GM23338 (cell line): ENCODE results near the gene CLDN16. TPM values are rescaled to one million over a fixed set of nuclear protein-coding genes. Genes with fewer than 3 reads are reported as not detected.

Experiments used
- ATAC-seq: fragments of 200-7000 bp; cut with Tn5 transposase; 3 replicates; pipeline ENCODE4 v1.9.1; 2020
- DNase-seq: peaks from one replicate; pipeline ENCODE4 v3.0.0-alpha.2; 2015; ENCODE audit warnings: low spot score
- H2AFZ ChIP-seq: fragments of 200-600 bp; sonication (generic); 2 replicates; pipeline ENCODE4 v1.8.0; 2016; ENCODE audit warnings: antibody characterized with exemption, mild to moderate bottlenecking, moderate library complexity
- H3F3A ChIP-seq: fragments of 200-600 bp; sonication (generic); replicated peaks from 2 replicates; pipeline ENCODE4 v1.8.0; 2017; ENCODE audit warnings: antibody characterized with exemption, mixed run types, low read depth
- H3K27ac ChIP-seq: fragments of 200-600 bp; sonication (generic); 2 replicates; pipeline ENCODE4 v1.6.1; 2016; ENCODE audit warnings: low read depth
- H3K27me3 ChIP-seq: fragments of 200-600 bp; sonication (generic); 2 replicates; pipeline ENCODE4 v1.8.0; 2016; ENCODE audit warnings: mild to moderate bottlenecking, mixed run types, moderate library complexity; ENCODE audit not compliant: insufficient read depth
- H3K36me3 ChIP-seq: fragments of 200-600 bp; sonication (generic); 2 replicates; pipeline ENCODE4 v1.8.0; 2016; ENCODE audit warnings: mild to moderate bottlenecking; ENCODE audit not compliant: insufficient read depth
- H3K4me1 ChIP-seq: fragments of 200-600 bp; sonication (generic); 2 replicates; pipeline ENCODE4 v1.8.0; 2016; ENCODE audit warnings: mild to moderate bottlenecking, moderate library complexity; ENCODE audit not compliant: insufficient read depth
- H3K4me2 ChIP-seq: fragments of 200-600 bp; sonication (generic); 2 replicates; pipeline ENCODE4 v1.7.1; 2017; ENCODE audit warnings: mixed run types
- H3K4me3 ChIP-seq: fragments of 200-600 bp; sonication (generic); 2 replicates; pipeline ENCODE4 v1.6.1; 2016; ENCODE audit warnings: mixed run types
- H3K79me2 ChIP-seq: fragments of 200-600 bp; sonication (generic); replicated peaks from 2 replicates; pipeline ENCODE4 v1.8.0; 2017; ENCODE audit warnings: mild to moderate bottlenecking; ENCODE audit not compliant: insufficient read depth
- H3K9me2 ChIP-seq: fragments of 200-600 bp; sonication (generic); 2 replicates; pipeline ENCODE4 v1.8.0; 2017; ENCODE audit not compliant: insufficient read depth
- H4K20me1 ChIP-seq: fragments of 200-600 bp; sonication (generic); replicated peaks from 2 replicates; pipeline ENCODE4 v1.8.0; 2017; ENCODE audit warnings: mild to moderate bottlenecking; ENCODE audit not compliant: insufficient read depth
- H3K27ac Mint-ChIP-seq: 2 replicates; pipeline ENCODE4 v1.8.0; 2020; ENCODE audit warnings: inconsistent platforms, mild to moderate bottlenecking, moderate library complexity, mixed read lengths
- H3K27me3 Mint-ChIP-seq: 3 replicates; pipeline ENCODE4 v1.8.0; 2022; ENCODE audit warnings: low read depth, mild to moderate bottlenecking, moderate library complexity, mixed read lengths, inconsistent platforms; ENCODE audit not compliant: insufficient read depth, poor library complexity
- H3K36me3 Mint-ChIP-seq: 3 replicates; pipeline ENCODE4 v1.8.0; 2021; ENCODE audit warnings: low read depth, mild to moderate bottlenecking, inconsistent platforms, moderate library complexity, mixed read lengths
- H3K4me1 Mint-ChIP-seq: 3 replicates; pipeline ENCODE4 v1.8.0; 2020; ENCODE audit warnings: mild to moderate bottlenecking, inconsistent platforms, mixed read lengths
- H3K4me3 Mint-ChIP-seq: 3 replicates; pipeline ENCODE4 v1.8.0; 2021; ENCODE audit warnings: moderate library complexity, mild to moderate bottlenecking, inconsistent platforms, mixed read lengths
- H3K9me3 Mint-ChIP-seq: 3 replicates; pipeline ENCODE4 v1.8.0; 2020; ENCODE audit warnings: moderate library complexity, mild to moderate bottlenecking, inconsistent platforms, mixed read lengths
- CREB1 ChIP-seq: fragments of 250-450 bp; sonication (Bioruptor Pico); IDR thresholded peaks from 2 replicates; pipeline ENCODE4 v1.5.0; 2020; ENCODE audit warnings: low read depth, mild to moderate bottlenecking, moderate library complexity
- ETS1 ChIP-seq: IDR thresholded peaks from 2 replicates; pipeline ENCODE4 v1.6.1; 2016; ENCODE audit warnings: antibody characterized with exemption
- EZH2 ChIP-seq: fragments of 200-600 bp; sonication (generic); IDR thresholded peaks from one replicate; pipeline ENCODE4 v1.8.0; 2017; ENCODE audit warnings: antibody characterized with exemption, mild to moderate bottlenecking, low read depth; ENCODE audit not compliant: unreplicated experiment
- EZH2phosphoT487 ChIP-seq: fragments of 200-600 bp; sonication (generic); IDR thresholded peaks from one replicate; pipeline ENCODE4 v1.8.1; 2018; ENCODE audit warnings: antibody characterized with exemption; ENCODE audit not compliant: unreplicated experiment
- JUNB ChIP-seq: IDR thresholded peaks from one replicate; pipeline ENCODE4 v1.6.1; 2016; ENCODE audit warnings: antibody characterized with exemption; ENCODE audit not compliant: unreplicated experiment
- NANOG ChIP-seq: IDR thresholded peaks from 2 replicates; pipeline ENCODE4 v1.6.1; 2016; ENCODE audit warnings: antibody characterized with exemption, borderline replicate concordance
- POLR2AphosphoS5 ChIP-seq: IDR thresholded peaks from 2 replicates; pipeline ENCODE4 v1.6.1; 2016; ENCODE audit warnings: antibody characterized with exemption, low read depth
- STAT1 ChIP-seq: IDR thresholded peaks from one replicate; pipeline ENCODE4 v1.6.1; 2016; ENCODE audit warnings: antibody characterized with exemption; ENCODE audit not compliant: unreplicated experiment
- ZNF114 ChIP-seq: fragments of 250-450 bp; sonication (Bioruptor Pico); IDR thresholded peaks from 2 replicates; pipeline ENCODE4 v1.5.0; 2020; ENCODE audit warnings: mild to moderate bottlenecking, moderate library complexity
- ZNF331 ChIP-seq: fragments of 250-450 bp; sonication (Bioruptor Pico); IDR thresholded peaks from 2 replicates; pipeline ENCODE4 v1.5.0; 2020; ENCODE audit warnings: low read depth, mild to moderate bottlenecking, moderate library complexity
- ZNF462 ChIP-seq: fragments of 250-450 bp; sonication (Bioruptor Pico); IDR thresholded peaks from 2 replicates; pipeline ENCODE4 v1.5.0; 2020; ENCODE audit warnings: mild to moderate bottlenecking, moderate library complexity
- polyA plus RNA-seq: library from polyadenylated mRNA; unstranded; fragments of >200 nt; fragmentation: Nextera tagmentation; extraction: Ambion mirVana; gene quantifications from 2 replicates; pipeline ENCODE4 v1.2.1, GENCODE V29; 2016
- total RNA-seq: library from RNA; depleted of rRNA; stranded (reverse); fragments of >200 nt; shearing (Covaris generic); gene quantifications from 2 replicates; pipeline ENCODE4 v1.2.3, GENCODE V29; 2014
- TF ChIP-seq, protein P1 (sequence below), 2 experiments: fragments of 200-600 bp in 1 of 2; sonication (generic) in 1 of 2; conservative IDR thresholded peaks; 2 replicates each; pipeline versions ENCODE4 v1.5.1 to v1.6.1; 2016 to 2017; ENCODE audit warnings: antibody characterized with exemption in 2 of 2, low read depth in 2 of 2, mild to moderate bottlenecking in 2 of 2, moderate library complexity in 1 of 2
- TF ChIP-seq, protein P2 (sequence below): IDR thresholded peaks from one replicate; pipeline ENCODE4 v1.6.1; 2018; ENCODE audit warnings: antibody characterized with exemption; ENCODE audit not compliant: unreplicated experiment

CLDN16 gene
- total and polyA plus RNA-seq, 2 experiments from 2014 or later = 0.06 TPM; not detected in 1

DNA sequence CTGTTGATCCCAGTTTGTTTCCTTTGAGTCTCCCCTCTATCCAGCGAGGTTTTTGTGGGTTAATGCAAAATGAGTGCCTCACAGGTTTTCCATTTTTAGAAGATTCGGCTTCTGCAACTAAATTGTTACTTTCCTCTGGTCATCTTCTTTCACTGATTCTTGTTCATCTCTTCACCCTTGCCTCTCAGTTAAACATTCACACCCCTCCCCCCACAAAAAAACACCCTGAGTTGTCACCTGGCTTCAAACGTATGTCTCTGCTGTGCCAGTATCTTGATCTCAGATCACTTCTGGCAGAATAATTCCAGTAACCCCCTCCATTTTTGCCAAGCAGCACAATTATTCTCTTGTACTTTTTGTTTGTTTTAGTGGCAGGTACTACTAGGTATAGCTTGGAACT lies 12.3 kb upstream of the CLDN16 start:
- no peak overlapping the region for H3K4me3 Mint-ChIP-seq

More for the DNA sequence above, 12.3 kb upstream of the CLDN16 start:
- TF ChIP-seq JUNB = no peak
- TF ChIP-seq, protein P1, sequence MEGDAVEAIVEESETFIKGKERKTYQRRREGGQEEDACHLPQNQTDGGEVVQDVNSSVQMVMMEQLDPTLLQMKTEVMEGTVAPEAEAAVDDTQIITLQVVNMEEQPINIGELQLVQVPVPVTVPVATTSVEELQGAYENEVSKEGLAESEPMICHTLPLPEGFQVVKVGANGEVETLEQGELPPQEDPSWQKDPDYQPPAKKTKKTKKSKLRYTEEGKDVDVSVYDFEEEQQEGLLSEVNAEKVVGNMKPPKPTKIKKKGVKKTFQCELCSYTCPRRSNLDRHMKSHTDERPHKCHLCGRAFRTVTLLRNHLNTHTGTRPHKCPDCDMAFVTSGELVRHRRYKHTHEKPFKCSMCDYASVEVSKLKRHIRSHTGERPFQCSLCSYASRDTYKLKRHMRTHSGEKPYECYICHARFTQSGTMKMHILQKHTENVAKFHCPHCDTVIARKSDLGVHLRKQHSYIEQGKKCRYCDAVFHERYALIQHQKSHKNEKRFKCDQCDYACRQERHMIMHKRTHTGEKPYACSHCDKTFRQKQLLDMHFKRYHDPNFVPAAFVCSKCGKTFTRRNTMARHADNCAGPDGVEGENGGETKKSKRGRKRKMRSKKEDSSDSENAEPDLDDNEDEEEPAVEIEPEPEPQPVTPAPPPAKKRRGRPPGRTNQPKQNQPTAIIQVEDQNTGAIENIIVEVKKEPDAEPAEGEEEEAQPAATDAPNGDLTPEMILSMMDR (conservative IDR thresholded peaks at IDR 0.05; ENCODE audit: low read depth in 2 of 2) = no peak
- no peak for TF ChIP-seq ZNF331 (CRISPR knock-in tag)
- TF ChIP-seq NANOG = no peak
- no peak for TF ChIP-seq ETS1
- no peak for TF ChIP-seq EZH2phosphoT487
- TF ChIP-seq ZNF462 = no peak
- TF ChIP-seq POLR2AphosphoS5 = no peak
- TF ChIP-seq, protein P2, sequence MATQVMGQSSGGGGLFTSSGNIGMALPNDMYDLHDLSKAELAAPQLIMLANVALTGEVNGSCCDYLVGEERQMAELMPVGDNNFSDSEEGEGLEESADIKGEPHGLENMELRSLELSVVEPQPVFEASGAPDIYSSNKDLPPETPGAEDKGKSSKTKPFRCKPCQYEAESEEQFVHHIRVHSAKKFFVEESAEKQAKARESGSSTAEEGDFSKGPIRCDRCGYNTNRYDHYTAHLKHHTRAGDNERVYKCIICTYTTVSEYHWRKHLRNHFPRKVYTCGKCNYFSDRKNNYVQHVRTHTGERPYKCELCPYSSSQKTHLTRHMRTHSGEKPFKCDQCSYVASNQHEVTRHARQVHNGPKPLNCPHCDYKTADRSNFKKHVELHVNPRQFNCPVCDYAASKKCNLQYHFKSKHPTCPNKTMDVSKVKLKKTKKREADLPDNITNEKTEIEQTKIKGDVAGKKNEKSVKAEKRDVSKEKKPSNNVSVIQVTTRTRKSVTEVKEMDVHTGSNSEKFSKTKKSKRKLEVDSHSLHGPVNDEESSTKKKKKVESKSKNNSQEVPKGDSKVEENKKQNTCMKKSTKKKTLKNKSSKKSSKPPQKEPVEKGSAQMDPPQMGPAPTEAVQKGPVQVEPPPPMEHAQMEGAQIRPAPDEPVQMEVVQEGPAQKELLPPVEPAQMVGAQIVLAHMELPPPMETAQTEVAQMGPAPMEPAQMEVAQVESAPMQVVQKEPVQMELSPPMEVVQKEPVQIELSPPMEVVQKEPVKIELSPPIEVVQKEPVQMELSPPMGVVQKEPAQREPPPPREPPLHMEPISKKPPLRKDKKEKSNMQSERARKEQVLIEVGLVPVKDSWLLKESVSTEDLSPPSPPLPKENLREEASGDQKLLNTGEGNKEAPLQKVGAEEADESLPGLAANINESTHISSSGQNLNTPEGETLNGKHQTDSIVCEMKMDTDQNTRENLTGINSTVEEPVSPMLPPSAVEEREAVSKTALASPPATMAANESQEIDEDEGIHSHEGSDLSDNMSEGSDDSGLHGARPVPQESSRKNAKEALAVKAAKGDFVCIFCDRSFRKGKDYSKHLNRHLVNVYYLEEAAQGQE = no peak
- TF ChIP-seq ZNF114 (CRISPR knock-in tag) = no peak
- TF ChIP-seq CREB1 (CRISPR knock-in tag) = no peak
- no peak for TF ChIP-seq EZH2
- TF ChIP-seq STAT1 = no peak
- H2AFZ ChIP-seq = no peak overlapping the region
- no peaks in the 10 kb centered on the region for H3K9me2 ChIP-seq
- H3K4me3 ChIP-seq = no peak overlapping the region
- Mint-ChIP-seq H3K36me3 (no peaks in the 10 kb centered on the region), H3K9me3 (no peaks in the 10 kb centered on the region), H3K27ac (no peak overlapping the region), H3K27me3 (no peaks in the 10 kb centered on the region), H3K4me1 (peaks cover 16% of the 10 kb centered on the region)
- no peak for ATAC-seq
- H3F3A ChIP-seq = no peaks in the 10 kb centered on the region
- no peaks in the 10 kb centered on the region for H3K79me2 ChIP-seq
- no peaks in the 10 kb centered on the region for H3K36me3 ChIP-seq
- H4K20me1 ChIP-seq = no peaks in the 10 kb centered on the region
- H3K4me2 ChIP-seq = no peak overlapping the region
- peaks cover 6% of the 10 kb centered on the region; the same call in 1 of the 2 replicates for H3K4me1 ChIP-seq
- H3K27me3 ChIP-seq = no peaks in the 10 kb centered on the region
- no peak for DNase-seq
- H3K27ac ChIP-seq = no peak overlapping the region
